ENCODE results near the gene USP54.

Gene USP54

DNA sequence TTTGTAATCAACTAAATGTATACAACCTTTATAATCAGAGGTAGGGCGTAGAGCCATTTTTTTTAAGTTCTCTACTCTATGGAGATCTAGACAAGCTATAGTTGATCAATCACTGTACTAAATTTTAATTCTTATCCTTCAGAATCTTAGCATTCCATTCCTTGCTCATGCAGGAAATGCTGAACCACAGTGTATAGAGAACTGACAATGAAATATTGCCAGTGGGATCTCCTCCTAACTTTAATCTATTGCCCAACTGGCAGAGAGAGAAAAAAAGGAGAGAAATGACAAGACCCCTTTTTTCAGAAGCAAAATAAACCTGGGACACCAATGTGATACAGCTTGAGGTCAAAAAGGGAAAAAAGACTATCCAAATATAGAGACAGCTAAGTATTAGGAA, 68.9 kb downstream of the USP54 start:
- Histone ChIP-seq H3K27me3 (ENCODE audit: insufficient read depth, poor library complexity, severe bottlenecking) (no peaks in the 10 kb centered on the region), H3K27ac (replicated peaks) (no peak overlapping the region), H3K4me3 (replicated peaks; ENCODE audit: insufficient read depth, low read length) (no peak overlapping the region)
- TF ChIP-seq GABPA (IDR thresholded peaks at IDR 0.05; ENCODE audit: low read depth) (no peak), CTCF (IDR thresholded peaks at IDR 0.05; ENCODE audit: insufficient read depth, low read length) (no peak), REST (IDR thresholded peaks at IDR 0.05; ENCODE audit: insufficient replicate concordance, low read depth) (no peak), SPI1 (IDR thresholded peaks at IDR 0.05; ENCODE audit: borderline replicate concordance, low read depth) (no peak), POLR2AphosphoS5 (IDR thresholded peaks at IDR 0.05; ENCODE audit: low read depth) (no peak)
- DNase-seq (ENCODE audit: low read depth in 1 of 2, low spot score in 1 of 2), result no peak

GRCh38 chr10:73519336-73519735, 71.8 kb downstream of the USP54 start:
- Histone ChIP-seq H3K27me3 (ENCODE audit: insufficient read depth, poor library complexity, severe bottlenecking) (no peaks in the 10 kb centered on the region), H3K27ac (replicated peaks) (no peak overlapping the region), H3K4me3 (replicated peaks; ENCODE audit: insufficient read depth, low read length) (no peak overlapping the region)
- DNase-seq (ENCODE audit: low read depth in 1 of 2, low spot score in 1 of 2), result no peak
- TF ChIP-seq CTCF (IDR thresholded peaks at IDR 0.05; ENCODE audit: insufficient read depth, low read length) (no peak), POLR2AphosphoS5 (IDR thresholded peaks at IDR 0.05; ENCODE audit: low read depth) (no peak), GABPA (IDR thresholded peaks at IDR 0.05; ENCODE audit: low read depth) (no peak), SPI1 (IDR thresholded peaks at IDR 0.05; ENCODE audit: borderline replicate concordance, low read depth) (no peak), REST (IDR thresholded peaks at IDR 0.05; ENCODE audit: insufficient replicate concordance, low read depth) (no peak)

DNA sequence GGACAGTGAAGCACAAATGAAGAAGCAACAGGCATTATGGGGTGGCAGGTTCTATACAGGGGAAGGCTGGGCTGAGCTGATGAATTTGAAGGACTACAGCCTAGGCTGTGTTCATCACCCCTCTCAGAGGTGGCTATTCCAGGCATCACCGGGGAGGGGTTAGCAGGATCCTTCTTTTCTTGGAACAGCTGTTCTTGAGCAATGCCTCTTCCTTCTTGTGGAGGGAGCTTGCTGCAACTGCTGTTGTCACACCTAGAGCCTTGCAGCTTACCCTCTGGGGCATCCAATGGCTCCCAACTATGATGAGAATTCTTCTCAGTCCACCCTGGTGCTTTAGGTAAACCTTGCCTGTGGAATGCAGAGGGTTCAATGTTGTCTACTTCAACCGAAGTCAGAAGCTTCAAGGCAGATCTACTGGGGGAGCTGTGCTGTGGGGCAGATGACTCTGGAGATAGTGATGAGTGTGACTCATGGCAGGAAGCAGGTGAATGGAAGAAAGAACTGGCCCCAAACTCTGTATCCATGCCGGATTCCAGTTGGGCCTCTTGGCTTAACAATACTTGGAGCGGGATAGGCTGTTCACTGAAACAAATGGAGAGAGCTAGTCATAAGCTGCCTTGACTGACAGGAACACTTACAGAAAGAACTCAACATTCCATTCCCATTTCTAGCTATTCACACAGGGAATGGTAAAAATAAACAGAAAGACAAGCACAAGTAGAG, 73.8 kb downstream of the USP54 start:
- H3K4me3 ChIP-seq (replicated peaks; ENCODE audit: insufficient read depth, low read length), result no peak overlapping the region
- H3K27ac ChIP-seq (replicated peaks), result no peak overlapping the region
- TF ChIP-seq CTCF (IDR thresholded peaks at IDR 0.05; ENCODE audit: insufficient read depth, low read length), result no peak
- TF ChIP-seq SPI1 (IDR thresholded peaks at IDR 0.05; ENCODE audit: borderline replicate concordance, low read depth), result no peak
- DNase-seq (ENCODE audit: low read depth in 1 of 2, low spot score in 1 of 2), result no peak
- no peaks in the 10 kb centered on the region for H3K27me3 ChIP-seq (ENCODE audit: insufficient read depth, poor library complexity, severe bottlenecking)
